Stimulated activated CD4-positive, alpha-beta T cell treated with anti-CD3 and anti-CD28 coated beads, Interleukin-4, amount 100 ng/mL, for 4 hours (primary cell): Measurements from ENCODE around the gene KLHDC8A.
"Not testable (repeated sequence)": the region's sequence is repeated elsewhere in the genome, so short reads cannot be mapped to it uniquely, and the experiment has no call there.

Experiments used
- DNase-seq, 2 experiments: peaks; one replicate each; pipeline ENCODE4 v3.0.0-alpha.2; 2020

KLHDC8A gene

GRCh38 chr1:205317311-205317917, 39.3 kb downstream of the KLHDC8A start:
- no peak for DNase-seq

- DNase-seq = no peak
Measured at GRCh38 chr1:205316161-205316566, 40.6 kb downstream of the KLHDC8A start.

DNA sequence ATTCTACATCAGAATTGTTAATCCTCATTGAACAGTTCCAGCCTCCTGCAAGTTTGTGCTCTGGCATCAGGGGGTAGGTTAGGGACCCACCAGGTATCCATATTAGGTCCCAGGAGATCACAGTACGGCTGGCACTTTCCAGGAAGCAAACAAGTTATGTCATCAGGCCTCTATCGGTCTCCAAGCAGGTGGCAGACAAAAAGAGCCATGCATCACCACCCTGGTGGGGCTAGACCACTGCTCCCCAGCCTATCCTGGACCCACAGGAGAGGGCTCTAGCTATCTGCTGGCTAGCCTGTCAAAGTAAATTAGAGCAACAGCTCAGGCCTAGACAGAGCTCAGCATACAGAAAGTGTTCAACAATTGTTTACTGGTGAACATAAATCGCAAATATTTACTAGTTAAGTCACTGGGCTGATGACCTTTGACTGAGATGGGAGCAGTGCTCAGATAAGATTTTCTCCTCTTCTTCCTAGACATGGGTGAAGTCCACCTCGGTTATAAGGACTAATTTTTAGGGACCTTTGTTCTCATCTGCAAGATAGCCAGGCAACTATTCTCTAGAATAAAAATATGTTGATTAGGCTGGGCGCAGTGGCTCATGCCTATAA, 41.6 kb downstream of the KLHDC8A start:
- DNase-seq = no peak

DNA sequence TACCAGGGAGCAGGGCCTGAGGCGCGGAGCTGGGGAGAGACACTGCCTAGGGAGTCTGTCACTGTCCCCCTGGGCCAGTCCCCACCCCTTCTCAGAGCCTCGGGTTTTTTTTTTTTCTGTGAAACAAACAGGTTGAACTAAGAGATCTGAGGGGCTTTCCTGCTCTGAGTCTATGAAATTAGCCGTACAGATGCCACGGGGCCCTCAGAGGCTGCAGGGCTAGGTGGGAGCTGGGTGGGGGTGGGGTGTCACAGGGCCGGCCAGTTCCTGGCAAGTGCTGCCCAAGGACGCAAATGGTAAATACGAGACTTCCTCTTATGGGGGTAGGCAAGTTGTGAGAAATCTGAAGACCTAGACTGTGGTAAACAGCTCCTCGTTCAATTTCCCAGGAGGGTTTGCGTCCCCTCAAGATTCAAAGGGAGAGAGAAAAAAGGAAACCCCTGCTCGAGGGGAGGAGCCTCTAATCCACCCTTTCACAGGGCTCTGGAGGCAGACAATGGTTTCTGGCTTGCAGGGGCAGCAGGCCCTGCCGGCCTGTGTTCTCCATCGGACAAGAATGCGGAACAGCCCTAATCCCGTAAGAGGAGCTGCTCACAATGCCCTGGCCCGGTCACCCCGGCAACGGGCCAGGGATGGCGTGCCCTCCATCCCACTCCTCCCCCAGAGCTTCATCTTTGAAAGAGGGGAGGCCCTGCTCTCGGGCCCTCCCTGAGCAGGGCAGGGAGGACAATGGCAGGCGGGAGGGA, 43.0 kb downstream of the KLHDC8A start:
- peak in 1 of 2 experiments; percentile 18 for DNase-seq

DNA sequence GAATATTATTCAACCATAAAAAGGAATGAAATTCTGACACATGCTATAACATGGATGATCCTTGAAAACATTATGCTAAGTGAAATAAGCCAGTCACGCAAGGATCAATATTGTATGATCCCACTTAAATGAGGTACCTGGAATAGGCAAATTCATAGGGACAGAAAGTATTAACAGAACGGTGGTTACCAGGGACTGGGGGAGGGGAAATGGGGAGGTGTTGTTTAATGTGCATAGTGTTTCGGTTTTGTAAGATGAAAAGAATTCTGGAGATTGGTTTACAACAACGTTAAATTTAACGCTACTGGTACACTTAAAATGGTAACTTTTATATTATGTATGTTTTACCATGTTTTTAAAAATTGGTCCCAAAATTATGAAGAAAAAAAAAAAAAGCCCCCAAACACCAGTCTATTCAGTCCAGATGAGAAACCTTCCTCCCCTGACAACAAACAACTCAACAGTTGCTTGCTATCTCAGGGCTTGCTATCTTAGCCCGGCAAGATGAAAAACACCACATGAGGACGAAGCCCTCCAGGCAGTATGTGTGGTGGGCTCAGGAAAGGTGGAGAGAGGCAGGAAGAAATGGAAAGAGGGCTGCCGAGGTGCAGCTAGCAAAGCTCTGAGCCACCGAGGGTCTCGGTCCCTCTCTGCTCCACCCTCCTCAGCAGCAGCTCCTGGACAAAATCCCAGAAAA, 43.7 kb downstream of the KLHDC8A start:
- DNase-seq = no peak

- no peak for DNase-seq
Measured at GRCh38 chr1:205310976-205311704, 45.6 kb downstream of the KLHDC8A start.

DNA sequence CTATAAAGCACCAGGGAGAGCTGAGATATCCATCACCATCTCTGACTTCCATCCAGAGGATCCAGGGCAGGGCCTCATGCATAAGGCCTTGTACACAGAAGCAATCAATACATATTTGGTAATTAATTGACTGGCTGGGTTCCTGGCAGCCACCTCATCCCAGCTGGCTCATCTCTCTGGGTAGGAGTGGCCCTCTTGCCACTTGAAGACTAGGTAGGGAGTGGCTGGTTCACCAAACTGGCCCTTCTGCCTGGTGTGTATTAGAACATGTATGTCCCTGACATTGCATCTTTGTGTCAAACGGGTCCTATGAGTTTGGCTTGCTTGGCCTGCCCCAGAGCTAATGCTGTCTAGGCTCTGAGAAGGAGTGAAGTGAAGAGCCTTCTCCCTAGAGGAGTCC, 47.0 kb downstream of the KLHDC8A start:
- no peak for DNase-seq

GRCh38 chr1:205306929-205307566, 49.7 kb downstream of the KLHDC8A start:
- DNase-seq = no peak

DNA sequence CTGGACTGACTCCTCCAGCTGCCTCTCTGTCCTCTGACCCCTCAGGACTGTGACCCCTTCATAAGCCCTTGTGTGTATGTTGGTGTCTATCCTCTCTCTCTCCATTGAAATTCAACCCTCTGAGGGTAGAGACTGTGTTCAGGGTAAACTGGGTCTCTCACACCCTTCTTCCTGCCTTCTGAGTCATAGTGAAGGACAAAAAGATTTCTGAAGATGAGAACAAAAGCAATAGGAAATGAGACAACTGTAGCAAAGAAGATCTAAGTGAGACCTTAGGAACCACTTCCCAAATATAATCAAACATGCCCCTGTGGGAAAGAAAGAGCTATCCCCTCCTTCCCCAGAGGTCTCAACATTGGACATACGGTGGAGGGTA, 52.0 kb downstream of the KLHDC8A start:
- no peak for DNase-seq

DNA sequence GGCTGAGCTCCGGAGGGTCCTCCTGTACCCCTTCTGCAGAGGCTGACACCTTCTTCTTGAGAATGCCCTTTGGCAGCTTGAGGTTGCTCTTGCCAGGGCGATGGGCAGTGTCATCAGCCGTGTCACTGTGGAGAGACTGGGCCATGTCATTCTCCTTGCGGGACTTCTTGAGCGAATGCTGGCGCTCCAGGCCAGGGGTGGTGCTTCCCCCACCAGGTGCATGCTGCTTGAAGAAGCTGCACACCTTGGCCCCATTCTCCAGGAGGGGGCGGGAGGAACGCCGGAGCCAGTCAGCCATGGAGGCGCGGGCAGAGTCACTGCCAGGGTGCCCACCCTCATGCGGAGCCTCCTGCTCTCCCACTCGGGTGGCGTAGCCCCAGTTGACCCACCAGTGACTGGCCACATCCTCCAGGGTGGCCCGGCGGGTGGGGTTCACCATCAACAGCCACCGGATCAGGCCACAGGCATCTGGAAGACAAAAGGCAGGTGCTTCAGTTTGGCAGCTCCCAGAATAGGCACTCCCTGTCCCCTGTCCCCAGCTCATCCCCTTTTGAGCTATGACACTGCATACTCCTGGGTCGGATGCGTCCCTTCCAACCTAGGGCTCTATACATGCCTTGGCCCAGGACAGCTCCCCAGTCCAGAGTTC, 52.6 kb downstream of the KLHDC8A start:
- no peak for DNase-seq

DNA sequence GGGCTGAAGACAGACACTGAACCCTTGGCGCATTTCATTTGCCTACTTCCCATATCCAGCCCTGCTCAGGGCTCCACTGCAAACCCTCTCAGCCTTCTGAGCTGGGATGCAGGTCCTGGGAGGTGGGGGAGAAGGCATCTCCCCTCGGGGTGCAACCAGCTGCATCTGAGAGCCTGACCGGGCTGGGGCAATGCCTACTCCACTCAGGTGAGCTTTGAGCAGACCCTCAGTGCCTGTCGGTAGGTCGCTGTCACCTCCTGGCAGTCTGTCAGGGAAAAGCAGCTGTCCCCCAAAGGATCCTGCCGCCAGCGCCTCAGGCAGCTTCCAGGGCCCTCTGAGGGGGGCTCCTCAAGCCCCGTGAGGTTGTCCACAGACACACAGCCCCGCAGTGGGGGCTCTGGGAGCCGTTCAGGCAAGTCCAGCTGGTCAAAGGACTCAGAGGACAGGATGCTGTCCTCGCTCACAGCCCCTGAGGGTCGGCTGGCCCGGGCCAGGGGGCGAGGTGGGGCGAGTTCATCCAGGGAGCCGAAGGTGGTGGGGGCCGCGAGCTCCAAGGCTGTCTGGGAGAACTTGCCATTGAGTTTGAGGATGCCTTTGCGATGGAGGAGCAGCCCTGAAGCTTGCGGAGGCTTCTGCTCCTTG, 53.4 kb downstream of the KLHDC8A start:
- no peak for DNase-seq

DNA sequence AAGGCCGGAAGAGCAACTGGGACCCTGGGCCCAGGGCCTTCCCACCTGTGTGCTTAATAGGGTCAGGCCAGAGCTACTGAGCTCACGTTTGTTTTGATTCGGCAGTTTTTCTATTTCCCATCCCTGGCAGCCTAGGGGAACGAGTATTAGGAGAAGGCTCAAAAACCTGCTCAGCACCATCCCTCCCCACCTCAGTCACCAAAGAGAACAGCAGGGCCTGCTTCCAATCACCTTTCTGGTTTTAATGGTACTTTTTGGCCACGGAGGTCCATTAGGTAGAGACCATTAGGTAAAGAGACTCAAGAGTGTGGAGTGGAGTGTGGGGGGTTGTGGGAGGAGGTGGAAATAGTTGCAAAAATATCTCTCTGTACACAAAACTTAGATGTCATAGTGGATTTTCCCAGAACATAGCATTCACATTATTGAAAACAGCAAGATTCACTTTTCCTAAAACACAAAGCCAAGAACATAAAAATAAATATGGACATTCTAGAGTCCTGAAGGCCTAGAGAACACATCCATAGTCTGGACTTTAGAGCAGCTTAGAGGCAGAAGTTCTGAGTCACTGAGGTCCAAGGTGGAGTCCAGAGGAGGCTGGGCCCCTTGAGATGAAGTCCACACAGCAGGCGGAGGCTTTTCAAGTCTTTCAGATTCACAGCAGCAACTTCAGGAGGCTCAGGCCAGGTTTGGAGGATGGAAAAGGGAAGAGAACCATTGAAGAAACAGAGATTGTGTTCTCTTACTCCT, 54.7 kb downstream of the KLHDC8A start:
- DNase-seq = no peak

DNA sequence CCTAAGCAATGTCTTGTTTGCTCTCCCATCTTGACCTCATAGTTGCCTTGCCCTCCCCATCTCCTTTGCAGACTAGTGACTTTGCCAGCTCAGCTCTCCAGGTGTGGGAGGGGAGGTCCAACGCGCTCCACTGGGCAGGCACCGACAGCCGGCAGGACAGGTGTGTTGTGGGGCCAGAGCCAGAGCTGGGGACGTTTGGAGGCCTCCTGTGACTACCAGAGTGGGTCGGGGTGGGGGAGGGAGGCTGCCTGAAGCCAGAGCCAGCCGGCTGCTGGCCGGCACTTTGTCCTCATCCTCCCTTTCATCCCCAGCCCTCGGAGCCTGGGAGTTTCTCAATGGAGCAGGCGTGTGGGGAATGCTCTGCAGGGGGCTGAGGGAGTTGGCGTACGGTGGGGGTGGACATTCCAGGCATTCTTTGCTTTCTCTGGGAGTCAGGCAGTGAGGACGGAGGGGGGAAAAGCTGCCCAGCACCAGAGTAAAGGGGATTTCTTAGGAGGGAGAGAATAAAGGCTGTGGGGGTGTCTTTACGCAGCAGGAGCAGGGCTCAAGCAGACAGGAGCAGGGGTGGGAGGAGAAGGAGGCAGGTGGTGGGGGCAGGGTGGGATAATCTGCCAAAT, 55.4 kb downstream of the KLHDC8A start:
- DNase-seq = no peak

GRCh38 chr1:205300149-205300548, 56.6 kb downstream of the KLHDC8A start:
- no peak for DNase-seq

- no peak for DNase-seq
Measured at GRCh38 chr1:205298191-205298994, 58.3 kb downstream of the KLHDC8A start.

DNA sequence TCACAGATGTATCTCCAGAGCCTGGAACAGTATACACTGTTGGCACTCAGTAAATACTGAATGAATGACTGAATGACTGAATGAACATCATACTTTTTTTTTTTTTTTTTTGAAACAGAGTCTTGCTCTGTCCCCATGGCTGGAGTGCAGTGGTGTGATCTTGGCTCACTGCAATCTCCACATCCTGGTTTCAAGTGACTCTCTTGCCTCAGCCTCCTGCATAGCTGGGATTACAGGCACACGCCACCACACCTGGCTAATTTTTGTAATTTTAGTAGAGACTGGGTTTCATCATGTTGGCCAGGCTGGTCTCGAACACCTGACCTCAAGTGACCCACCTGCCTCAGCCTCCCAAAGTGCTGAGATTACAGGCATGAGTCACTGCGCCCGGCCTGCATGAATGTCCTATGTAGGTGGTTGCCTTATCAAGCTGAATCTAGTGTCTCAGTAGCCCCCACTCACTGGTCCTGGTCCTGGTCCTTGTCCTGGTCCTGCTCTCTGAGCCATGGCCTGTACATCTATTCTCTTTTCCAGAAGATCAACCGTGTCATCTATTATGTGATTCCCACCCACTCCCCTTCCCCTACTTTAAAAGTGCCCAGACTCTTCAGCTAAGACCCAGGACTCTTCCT, 59.1 kb downstream of the KLHDC8A start:
- DNase-seq = not testable (repeated sequence)

DNA sequence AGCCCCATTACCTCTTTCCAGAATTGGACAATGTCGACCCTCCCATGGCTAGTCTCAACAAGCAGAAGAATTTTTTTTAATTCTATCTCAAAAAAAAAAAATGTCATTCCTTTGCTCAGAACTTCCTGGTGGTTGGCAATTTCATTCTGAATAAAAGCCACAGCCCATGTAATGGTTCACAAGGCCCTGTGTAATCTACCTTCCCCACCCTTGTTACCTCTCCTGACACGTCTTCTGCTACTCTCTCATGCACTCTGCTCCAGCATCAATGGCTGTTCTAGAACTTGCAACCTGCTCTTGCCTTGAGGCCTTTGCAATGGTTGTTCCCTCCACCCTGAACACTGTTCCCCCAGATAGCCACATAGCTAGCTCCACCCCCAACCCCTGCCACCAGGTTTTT, 60.6 kb downstream of the KLHDC8A start:
- no peak for DNase-seq

- no peak for DNase-seq
Measured at GRCh38 chr1:205294934-205295333, 61.8 kb downstream of the KLHDC8A start.
